Measurements from ENCODE around the gene MGAT5B.
"Not testable (repeated sequence)": the region's sequence is repeated elsewhere in the genome, so short reads cannot be mapped to it uniquely, and the experiment has no call there.

MGAT5B gene

GRCh38 chr17:76968707-76969597 is 100.7 kb downstream of the MGAT5B start:
- in situ Hi-C loops (cut with HindIII; ENCODE audit: low sequenced_read_pairs) = loop anchor here (5.0 kb wide), 1 partner anchor 87 kb away; no protein-coding TSS in a partner anchor

GRCh38 chr17:76969598-76970172 is 101.5 kb downstream of the MGAT5B start:
- in situ Hi-C loops (cut with HindIII; ENCODE audit: low sequenced_read_pairs) = loop anchor here (5.0 kb wide), 1 partner anchor 87 kb away; no protein-coding TSS in a partner anchor

GRCh38 chr17:76970228-76970627 is 102.0 kb downstream of the MGAT5B start:
- in situ Hi-C loops (cut with HindIII; ENCODE audit: low sequenced_read_pairs) = not testable (repeated sequence)

DNA sequence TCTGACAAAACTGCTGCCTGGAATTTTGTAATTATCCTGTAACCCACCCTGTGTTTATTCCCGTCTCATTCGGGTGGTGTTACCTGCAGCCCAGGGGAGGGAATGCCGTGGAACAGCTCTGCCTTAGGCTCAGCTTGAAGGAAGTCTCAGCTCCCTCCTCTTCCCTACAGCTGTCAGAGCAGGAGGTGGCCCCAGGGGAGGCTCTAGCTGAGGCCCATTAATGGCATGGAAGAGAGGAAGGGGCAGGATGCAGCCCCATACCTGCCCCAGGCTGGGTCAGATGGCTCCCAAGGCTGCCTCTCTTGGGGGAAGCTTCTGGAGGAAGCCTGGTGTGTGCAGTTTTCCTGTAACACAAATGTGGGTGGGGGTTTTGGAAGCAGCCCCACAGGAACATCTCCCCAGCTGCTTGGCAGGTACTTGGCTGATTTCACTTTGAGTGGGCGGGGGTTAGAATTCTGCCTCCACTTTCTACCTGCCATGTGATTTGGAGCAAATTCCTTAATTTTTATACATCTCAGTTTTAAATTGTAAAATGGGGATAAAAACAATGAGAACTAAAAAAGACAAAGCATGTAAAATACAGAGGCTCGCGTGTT is 103.9 kb downstream of the MGAT5B start:
- in situ Hi-C loops (cut with HindIII; ENCODE audit: low sequenced_read_pairs) = no loop called here

DNA sequence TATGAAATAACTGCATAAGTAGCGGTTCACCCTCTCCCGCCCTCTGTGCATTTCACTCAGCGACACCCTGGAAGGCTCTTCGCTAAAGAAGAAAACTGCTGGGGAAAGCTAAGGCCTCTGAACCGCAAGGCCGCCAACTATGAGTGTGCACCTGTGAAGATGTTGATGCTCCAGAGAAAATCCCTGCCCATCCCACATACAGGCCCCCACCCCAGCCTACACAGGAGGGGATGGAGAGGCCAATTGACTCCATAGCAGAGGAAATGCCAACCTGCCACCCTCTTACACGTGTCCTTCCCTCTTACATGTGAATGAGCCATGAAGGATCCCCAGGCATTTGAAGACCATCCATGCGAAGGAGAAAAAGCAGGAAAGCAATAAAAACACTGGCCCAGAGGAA is 104.8 kb downstream of the MGAT5B start:
- in situ Hi-C loops (cut with HindIII; ENCODE audit: low sequenced_read_pairs) = no loop called here

DNA sequence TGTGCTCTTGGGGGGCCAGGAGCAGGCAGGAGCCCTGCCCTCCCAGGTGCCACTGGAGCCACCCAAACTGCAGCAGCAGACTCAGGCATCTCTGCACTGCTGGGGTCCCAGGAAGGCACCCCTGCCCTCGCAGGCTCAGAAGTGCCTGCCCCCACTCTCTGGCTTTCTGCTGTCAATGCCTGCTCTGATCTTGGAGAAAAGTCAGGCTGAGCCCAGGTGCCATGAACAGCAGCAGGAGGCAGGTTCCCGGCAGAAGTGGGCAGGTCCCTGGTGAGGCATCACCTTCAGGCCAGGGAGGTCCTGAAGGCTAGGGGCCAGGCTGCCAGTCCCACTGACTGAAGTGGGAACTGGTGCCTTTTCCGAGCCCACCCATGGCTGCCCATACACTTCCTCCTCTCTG is 106.5 kb downstream of the MGAT5B start:
- in situ Hi-C loops (cut with HindIII; ENCODE audit: low sequenced_read_pairs) = loop anchor here (5.0 kb wide), 1 partner anchor 58 kb away; no protein-coding TSS in a partner anchor

GRCh38 chr17:76978050-76978449 is 109.8 kb downstream of the MGAT5B start:
- in situ Hi-C loops (cut with HindIII; ENCODE audit: low sequenced_read_pairs) = loop anchor here (5.0 kb wide), 1 partner anchor 54 kb away; no protein-coding TSS in a partner anchor

- in situ Hi-C loops (cut with HindIII; ENCODE audit: low sequenced_read_pairs) = no loop called here
These were observed 113.5 kb downstream of the MGAT5B start for GRCh38 chr17:76981545-76982295.

- in situ Hi-C loops (cut with HindIII; ENCODE audit: low sequenced_read_pairs) = no loop called here
These were observed 114.3 kb downstream of the MGAT5B start for GRCh38 chr17:76982408-76983074.

DNA sequence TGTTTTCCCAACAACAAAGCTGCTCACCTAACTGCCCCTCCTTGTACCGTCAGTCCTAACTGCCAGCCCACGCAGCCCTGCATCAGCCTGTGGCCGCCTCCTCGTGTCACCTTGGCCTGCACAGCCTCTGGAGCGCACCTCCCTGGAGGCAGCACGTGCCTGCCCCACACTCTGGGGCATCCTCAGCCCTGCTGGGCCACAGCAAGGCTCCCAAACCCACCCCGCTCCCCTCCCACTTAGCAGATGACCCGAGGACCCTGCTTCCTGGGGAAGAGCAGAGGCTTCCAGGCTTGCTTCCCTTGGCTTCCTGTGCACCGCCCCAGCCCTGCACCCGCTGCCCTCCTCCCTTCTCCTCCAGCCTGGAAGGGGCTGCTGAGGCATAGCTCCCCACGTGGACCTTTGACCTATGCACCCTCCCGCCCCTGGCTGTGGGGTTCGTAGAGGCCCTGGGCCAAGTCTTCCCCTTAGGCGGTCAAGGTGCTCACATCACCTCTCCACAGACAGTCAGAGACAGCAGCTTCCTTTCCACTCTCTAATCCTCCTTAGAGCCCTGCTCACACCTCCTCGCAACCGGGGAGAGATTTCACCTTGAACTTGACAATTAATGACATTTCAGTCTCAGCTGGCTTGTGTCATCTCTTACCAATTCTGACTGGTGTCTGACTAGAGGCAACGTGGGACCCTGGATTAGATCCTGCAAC is 115.0 kb downstream of the MGAT5B start:
- in situ Hi-C loops (cut with HindIII; ENCODE audit: low sequenced_read_pairs) = no loop called here

DNA sequence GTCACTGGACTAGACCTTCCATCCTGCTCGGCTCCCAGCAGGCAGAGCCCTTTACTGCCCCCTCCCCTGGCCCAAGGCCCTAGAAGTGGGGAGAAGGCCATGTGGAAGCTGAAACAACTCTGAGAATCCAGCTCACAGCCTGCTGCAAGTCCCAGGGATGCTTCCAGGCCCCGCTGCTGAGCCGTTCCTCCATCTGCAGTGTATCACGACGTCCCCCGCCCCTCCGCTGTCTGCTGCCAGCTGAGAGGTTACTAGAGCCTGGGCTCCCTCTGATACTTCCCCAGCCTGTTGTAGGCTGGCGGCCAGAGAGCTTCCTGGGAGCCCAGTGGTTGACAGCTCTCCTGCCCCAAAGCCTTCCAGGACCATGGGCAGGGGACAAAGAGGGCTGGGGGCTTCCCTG is 118.2 kb downstream of the MGAT5B start:
- in situ Hi-C loops (cut with HindIII; ENCODE audit: low sequenced_read_pairs) = loop anchor here (5.0 kb wide), 1 partner anchor 64 kb away; no protein-coding TSS in a partner anchor

DNA sequence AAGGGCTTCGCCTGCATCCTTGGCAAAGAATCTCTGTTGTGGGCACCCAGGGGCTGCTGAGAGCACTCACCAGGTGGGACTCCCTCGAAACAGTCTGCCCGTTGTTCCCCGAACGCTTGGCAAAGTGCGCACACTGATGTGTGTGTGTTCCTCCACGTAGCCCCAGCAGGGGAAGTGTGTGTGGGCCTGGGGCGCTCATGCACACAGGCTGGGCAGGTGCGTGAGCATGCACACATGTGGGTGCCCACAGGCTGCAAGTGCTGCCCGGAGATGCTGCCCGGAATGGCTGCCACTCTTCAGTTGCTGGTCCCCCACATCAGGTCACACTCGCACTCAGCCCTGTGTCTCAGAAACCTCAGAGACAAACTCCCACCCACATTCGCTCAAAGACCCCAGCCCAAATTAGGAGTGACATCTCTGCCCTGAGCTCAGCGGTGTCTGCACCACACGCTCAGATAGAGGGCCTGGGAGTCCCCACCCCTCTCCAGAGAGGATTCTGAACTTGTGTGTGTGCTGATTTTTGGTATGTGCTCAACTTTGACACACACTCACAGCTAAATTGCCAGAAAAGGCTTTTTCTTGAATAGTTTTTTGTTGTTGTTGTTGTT is 119.4 kb downstream of the MGAT5B start:
- in situ Hi-C loops (cut with HindIII; ENCODE audit: low sequenced_read_pairs) = loop anchor here (5.0 kb wide), 1 partner anchor 65 kb away; no protein-coding TSS in a partner anchor

DNA sequence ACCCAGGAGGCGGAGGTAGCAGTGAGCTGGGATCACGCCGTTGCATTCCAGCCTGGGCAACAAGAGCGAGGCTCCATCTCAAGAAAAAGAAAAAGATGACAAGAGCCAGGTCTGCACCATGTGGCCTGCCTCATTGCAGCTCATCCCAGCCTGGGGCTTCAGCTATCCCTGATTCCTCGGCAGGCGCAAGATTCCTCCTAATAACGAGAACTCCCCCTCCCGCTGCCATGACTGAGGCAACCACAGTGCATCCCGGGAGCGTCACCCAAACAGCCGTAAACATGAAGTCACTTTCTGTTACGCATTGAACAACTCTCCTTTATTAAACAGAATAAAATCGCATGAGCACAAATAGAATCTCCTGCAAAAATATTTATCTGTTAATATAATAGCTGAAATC is 120.6 kb downstream of the MGAT5B start:
- in situ Hi-C loops (cut with HindIII; ENCODE audit: low sequenced_read_pairs) = loop anchor here (5.0 kb wide), 1 partner anchor 66 kb away; no protein-coding TSS in a partner anchor

- in situ Hi-C loops (cut with HindIII; ENCODE audit: low sequenced_read_pairs) = loop anchor here (5.0 kb wide), 1 partner anchor 67 kb away; no protein-coding TSS in a partner anchor
These were observed 121.3 kb downstream of the MGAT5B start for GRCh38 chr17:76989519-76989918.

GRCh38 chr17:76992891-76993290 is 124.7 kb downstream of the MGAT5B start:
- in situ Hi-C loops (cut with HindIII; ENCODE audit: low sequenced_read_pairs) = loop anchor here (5.0 kb wide), 1 partner anchor 84 kb away; no protein-coding TSS in a partner anchor

- in situ Hi-C loops (cut with HindIII; ENCODE audit: low sequenced_read_pairs) = loop anchor here (5.0 kb wide), 1 partner anchor 84 kb away; no protein-coding TSS in a partner anchor
These were observed 125.4 kb downstream of the MGAT5B start for GRCh38 chr17:76993651-76994050.

DNA sequence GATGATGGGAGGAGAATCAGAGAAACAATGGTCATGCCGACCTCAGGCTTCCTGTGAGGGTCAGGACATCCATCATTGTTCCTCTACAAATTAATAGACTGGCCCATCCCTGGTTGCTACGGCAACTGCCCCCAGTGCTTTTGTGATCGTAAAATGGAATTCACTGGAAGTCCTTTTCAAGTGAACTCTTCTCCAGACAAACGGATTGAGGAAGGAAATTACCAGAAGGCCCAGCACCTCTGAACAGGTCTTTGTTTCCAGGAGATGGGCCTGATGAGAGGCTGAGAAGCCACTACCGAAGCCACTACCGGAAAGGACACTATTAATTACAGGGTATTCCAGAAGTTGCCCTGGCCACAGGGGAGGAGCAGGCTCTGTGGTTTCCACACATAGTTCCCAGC is 126.0 kb downstream of the MGAT5B start:
- in situ Hi-C loops (cut with HindIII; ENCODE audit: low sequenced_read_pairs) = loop anchor here (5.0 kb wide), 1 partner anchor 83 kb away; no protein-coding TSS in a partner anchor

- in situ Hi-C loops (cut with HindIII; ENCODE audit: low sequenced_read_pairs) = no loop called here
These were observed 127.3 kb downstream of the MGAT5B start for GRCh38 chr17:76995387-76996105.

Data from endothelial cell of hepatic sinusoid (primary cell).